Naive thymus-derived CD4-positive, alpha-beta T cell (primary cell): ENCODE data around the gene DLG2. TPM values are rescaled to one million over a fixed set of nuclear protein-coding genes. Genes with fewer than 3 reads are reported as not detected.

ENCODE experiments used
- ATAC-seq: fragments of 150-1000 bp; cut with Tn5 transposase; 2 replicates; pipeline ENCODE4 v1.10.0; 2021; ENCODE audit warnings: mild to moderate bottlenecking, moderate library complexity
- CTCF ChIA-PET: fragments of 350-600 bp; sonication (Branson Sonifier 250); formaldehyde crosslinking; loops from one replicate; lab custom pipeline; 2021; ENCODE audit warnings: antibody characterized with exemption; lab: Charles Lee
- POLR2A ChIA-PET: fragments of 350-600 bp; sonication (Branson Sonifier 250); formaldehyde crosslinking; loops from one replicate; lab custom pipeline; 2021; ENCODE audit warnings: antibody characterized with exemption, inconsistent platforms; lab: Charles Lee
- DNase-seq, 9 donors: peaks; one replicate each; pipeline versions ENCODE4 v3.0.0 to v3.0.0-alpha.2; 2020 to 2022; ENCODE audit warnings: mixed read lengths in 1 of 9
- H3K27ac ChIP-seq: one replicate; pipeline ENCODE4 v1.7.0; 2013; ENCODE audit warnings: mild to moderate bottlenecking, low read depth, low read length, moderate library complexity
- H3K27me3 ChIP-seq, 2 donors: one replicate each; pipeline ENCODE4 v1.7.0; 2013; ENCODE audit warnings: low read length in 2 of 2, mild to moderate bottlenecking in 2 of 2, moderate library complexity in 2 of 2; ENCODE audit not compliant: control insufficient read depth in 2 of 2, insufficient read depth in 2 of 2
- H3K36me3 ChIP-seq, 3 experiments: 1 replicate in 2 of 3; 2 replicates in 1 of 3; pipeline ENCODE4 v1.7.0; 2013; ENCODE audit warnings: low read length in 3 of 3, mild to moderate bottlenecking in 3 of 3, moderate library complexity in 1 of 3; ENCODE audit not compliant: insufficient read depth in 3 of 3, control insufficient read depth in 2 of 3
- H3K4me1 ChIP-seq, 2 donors: one replicate each; pipeline ENCODE4 v1.7.0; 2013; ENCODE audit warnings: low read length in 2 of 2, mild to moderate bottlenecking in 2 of 2, moderate library complexity in 1 of 2; ENCODE audit not compliant: control insufficient read depth in 2 of 2, insufficient read depth in 2 of 2
- H3K4me3 ChIP-seq: 2 replicates; pipeline ENCODE4 v1.7.0; 2013; ENCODE audit warnings: mild to moderate bottlenecking, low read length
- H3K9me3 ChIP-seq, 3 experiments: 1 replicate in 2 of 3; 2 replicates in 1 of 3; pipeline ENCODE4 v1.7.0; 2013; ENCODE audit warnings: low read length in 3 of 3; ENCODE audit not compliant: control insufficient read depth in 2 of 3
- H3K27ac Mint-ChIP-seq, 9 donors: one replicate each; pipeline ENCODE4 v1.8.0; 2020 to 2022; ENCODE audit warnings: mixed read lengths in 9 of 9, mild to moderate bottlenecking in 8 of 9, moderate library complexity in 5 of 9, inconsistent platforms in 2 of 9
- H3K27me3 Mint-ChIP-seq, 5 donors: one replicate each; pipeline ENCODE4 v1.8.0; 2021 to 2022; ENCODE audit warnings: mixed read lengths in 5 of 5, mild to moderate bottlenecking in 1 of 5
- H3K36me3 Mint-ChIP-seq, 5 donors: one replicate each; pipeline ENCODE4 v1.8.0; 2020 to 2022; ENCODE audit warnings: mixed read lengths in 5 of 5, mild to moderate bottlenecking in 3 of 5, inconsistent platforms in 1 of 5
- H3K4me1 Mint-ChIP-seq, 7 donors: one replicate each; pipeline ENCODE4 v1.8.0; 2020 to 2022; ENCODE audit warnings: mixed read lengths in 7 of 7, mild to moderate bottlenecking in 3 of 7, inconsistent platforms in 1 of 7
- H3K4me3 Mint-ChIP-seq, 10 donors: one replicate each; pipeline ENCODE4 v1.8.0; 2020 to 2022; ENCODE audit warnings: mild to moderate bottlenecking in 10 of 10, mixed read lengths in 10 of 10, moderate library complexity in 6 of 10, inconsistent platforms in 2 of 10
- H3K9me3 Mint-ChIP-seq, 11 donors: one replicate each; pipeline ENCODE4 v1.8.0; 2020 to 2022; ENCODE audit warnings: mixed read lengths in 11 of 11, mild to moderate bottlenecking in 4 of 11, inconsistent platforms in 1 of 11, moderate library complexity in 1 of 11
- intact Hi-C, 2 donors: fragments of 100-400 bp; cut with micrococcal nuclease; formaldehyde crosslinking; loops; one replicate each; pipeline ENCODE4 v1.15.1; 2023
- polyA plus RNA-seq, 2 donors: library from polyadenylated mRNA; unstranded; fragments of 300-500 nt; fragmentation: Illumina TruSeq; gene quantifications; one replicate each; pipeline ENCODE4 v1.2.3, GENCODE V29; 2021
- total RNA-seq, 6 experiments: library from RNA in 5 of 6; stranded (reverse) in 5 of 6; gene quantifications; 1 replicate in 5 of 6; 2 replicates in 1 of 6; pipeline ENCODE4 v1.2.3 and lab custom pipeline; 2021 to 2026

Gene DLG2
- total and polyA plus RNA-seq, 7 experiments from 2014 or later = 0.64 to 6.1 (median 3.7) TPM

GRCh38 chr11:83840326-83840725, 1786.8 kb downstream of the DLG2 start:
- H3K4me1 ChIP-seq = no peaks in the 10 kb centered on the region
- Mint-ChIP-seq H3K27ac (no peak overlapping the region), H3K4me1 (no peaks in the 10 kb centered on the region), H3K4me3 (no peak overlapping the region), H3K27me3 (peaks cover 3 to 26% (median 17%) of the 10 kb centered on the region in 5 donors), H3K9me3 (peaks cover 0 to 2% (median 0%) of the 10 kb centered on the region in 11 donors), H3K36me3 (no peaks in the 10 kb centered on the region)
- intact Hi-C loops = no loop called here
- H3K4me3 ChIP-seq = no peak overlapping the region
- DNase-seq (no peak), ATAC-seq (no peak)
- ChIA-PET CTCF (no interaction called here), POLR2A (no interaction called here)
- no peaks in the 10 kb centered on the region for H3K36me3 ChIP-seq
- no peak overlapping the region for H3K27ac ChIP-seq
- H3K9me3 ChIP-seq = no peaks in the 10 kb centered on the region
- no peaks in the 10 kb centered on the region for H3K27me3 ChIP-seq

- H3K9me3 ChIP-seq = no peaks in the 10 kb centered on the region
- no peak for DNase-seq
- Mint-ChIP-seq H3K4me3 (no peak overlapping the region), H3K27me3 (peaks cover 3 to 20% (median 11%) of the 10 kb centered on the region in 5 donors), H3K27ac (no peak overlapping the region), H3K9me3 (peaks cover 0 to 2% (median 0%) of the 10 kb centered on the region in 11 donors), H3K36me3 (no peaks in the 10 kb centered on the region), H3K4me1 (no peaks in the 10 kb centered on the region)
- H3K36me3 ChIP-seq = no peaks in the 10 kb centered on the region
- intact Hi-C loops = no loop called here
- no peak for ATAC-seq
- no peaks in the 10 kb centered on the region for H3K4me1 ChIP-seq
- H3K27me3 ChIP-seq = no peaks in the 10 kb centered on the region
- no peak overlapping the region for H3K4me3 ChIP-seq
- ChIA-PET POLR2A (no interaction called here), CTCF (no interaction called here)
- H3K27ac ChIP-seq = no peak overlapping the region
Observed at GRCh38 chr11:83836883-83837654, 1790.1 kb downstream of the DLG2 start.

GRCh38 chr11:83836065-83836464, 1791.1 kb downstream of the DLG2 start:
- no peaks in the 10 kb centered on the region for H3K27me3 ChIP-seq
- ChIA-PET CTCF (no interaction called here), POLR2A (no interaction called here)
- Mint-ChIP-seq H3K27me3 (peaks cover 3 to 16% (median 10%) of the 10 kb centered on the region in 5 donors), H3K27ac (no peak overlapping the region), H3K4me1 (no peaks in the 10 kb centered on the region), H3K36me3 (no peaks in the 10 kb centered on the region), H3K4me3 (no peak overlapping the region), H3K9me3 (peaks cover 0 to 2% (median 0%) of the 10 kb centered on the region in 11 donors)
- no peak for DNase-seq
- H3K9me3 ChIP-seq = no peaks in the 10 kb centered on the region
- no peaks in the 10 kb centered on the region for H3K36me3 ChIP-seq
- no peak overlapping the region for H3K4me3 ChIP-seq
- no peaks in the 10 kb centered on the region for H3K4me1 ChIP-seq
- intact Hi-C loops = no loop called here
- no peak for ATAC-seq
- H3K27ac ChIP-seq = no peak overlapping the region

GRCh38 chr11:83835423-83835822, 1791.7 kb downstream of the DLG2 start:
- Mint-ChIP-seq H3K4me3 (no peak overlapping the region), H3K27ac (no peak overlapping the region), H3K27me3 (peaks cover 3 to 11% (median 10%) of the 10 kb centered on the region in 5 donors), H3K36me3 (no peaks in the 10 kb centered on the region), H3K4me1 (no peaks in the 10 kb centered on the region), H3K9me3 (peaks cover 0 to 2% (median 0%) of the 10 kb centered on the region in 11 donors)
- H3K4me3 ChIP-seq = no peak overlapping the region
- H3K36me3 ChIP-seq = no peaks in the 10 kb centered on the region
- no peaks in the 10 kb centered on the region for H3K4me1 ChIP-seq
- no peaks in the 10 kb centered on the region for H3K27me3 ChIP-seq
- ATAC-seq (no peak), DNase-seq (no peak)
- no peak overlapping the region for H3K27ac ChIP-seq
- intact Hi-C loops = no loop called here
- no peaks in the 10 kb centered on the region for H3K9me3 ChIP-seq
- POLR2A ChIA-PET = no interaction called here
- CTCF ChIA-PET = no interaction called here

- Mint-ChIP-seq H3K27ac (no peak overlapping the region), H3K9me3 (peaks cover 0 to 2% (median 0%) of the 10 kb centered on the region in 11 donors), H3K4me1 (no peaks in the 10 kb centered on the region), H3K36me3 (no peaks in the 10 kb centered on the region), H3K4me3 (no peak overlapping the region), H3K27me3 (peaks cover under 1 to 8% (median 4%) of the 10 kb centered on the region in 5 donors)
- DNase-seq = no peak
- Histone ChIP-seq H3K27me3 (no peaks in the 10 kb centered on the region), H3K9me3 (no peaks in the 10 kb centered on the region), H3K4me1 (no peaks in the 10 kb centered on the region), H3K36me3 (no peaks in the 10 kb centered on the region), H3K4me3 (no peak overlapping the region), H3K27ac (no peak overlapping the region)
- intact Hi-C loops = no loop called here
- ChIA-PET CTCF (no interaction called here), POLR2A (no interaction called here)
- no peak for ATAC-seq
Observed at GRCh38 chr11:83831929-83832328, 1795.2 kb downstream of the DLG2 start.

- Mint-ChIP-seq H3K4me1 (no peaks in the 10 kb centered on the region), H3K4me3 (no peak overlapping the region), H3K9me3 (no peaks in the 10 kb centered on the region), H3K27ac (no peak overlapping the region), H3K27me3 (peaks cover 2 to 8% (median 5%) of the 10 kb centered on the region in 5 donors), H3K36me3 (no peaks in the 10 kb centered on the region)
- no peaks in the 10 kb centered on the region for H3K36me3 ChIP-seq
- ChIA-PET CTCF (interaction anchor here (1.1 to 1.2 kb wide), 2 partner anchors 13 to 1145 kb away, joined by 4 to 5 read pairs; no protein-coding TSS in a partner anchor), POLR2A (no interaction called here)
- ATAC-seq (peak; percentile 27), DNase-seq (no peak)
- no peak overlapping the region for H3K27ac ChIP-seq
- no peaks in the 10 kb centered on the region for H3K4me1 ChIP-seq
- intact Hi-C loops = loop anchor here in 1 of 2 donors (2.0 kb wide), 1 partner anchor 737 kb away; no protein-coding TSS in a partner anchor
- H3K9me3 ChIP-seq = no peaks in the 10 kb centered on the region
- H3K4me3 ChIP-seq = no peak overlapping the region
- no peaks in the 10 kb centered on the region for H3K27me3 ChIP-seq
Observed at GRCh38 chr11:83827940-83828554, 1799.1 kb downstream of the DLG2 start.
